H9 (cell line): ENCODE data around the gene MRPS18B. TPM values are rescaled to one million over a fixed set of nuclear protein-coding genes. Genes with fewer than 3 reads are reported as not detected.
A peak's percentile ranks its signal among the peaks of the same experiment; 100 is the strongest.

Experiments
- DNase-seq: peaks from one replicate; pipeline ENCODE4 v3.0.0-alpha.2; 2017
- H2AFZ ChIP-seq: one replicate; pipeline ENCODE4 v1.6.1; 2013; ENCODE audit warnings: mild to moderate bottlenecking, low read length, control low read depth, moderate library complexity
- H2AK5ac ChIP-seq: 2 replicates; pipeline ENCODE4 v1.6.1; 2013; ENCODE audit warnings: low read length, control low read depth, mixed read lengths; ENCODE audit not compliant: insufficient read length
- H2BK120ac ChIP-seq: one replicate; pipeline ENCODE4 v1.6.1; 2013; ENCODE audit warnings: low read depth, mild to moderate bottlenecking, low read length, control low read depth, inconsistent platforms; ENCODE audit not compliant: poor library complexity, severe bottlenecking
- H2BK12ac ChIP-seq: 2 replicates; pipeline ENCODE4 v1.6.1; 2013; ENCODE audit warnings: low read length, control low read depth, mixed read lengths, low read depth; ENCODE audit not compliant: insufficient read length
- H2BK15ac ChIP-seq: 2 replicates; pipeline ENCODE4 v1.6.1; 2013; ENCODE audit warnings: low read depth, low read length, control low read depth
- H2BK20ac ChIP-seq: one replicate; pipeline ENCODE4 v1.6.1; 2013; ENCODE audit warnings: low read depth, mild to moderate bottlenecking, low read length, control low read depth, inconsistent platforms; ENCODE audit not compliant: poor library complexity, severe bottlenecking
- H2BK5ac ChIP-seq: 2 replicates; pipeline ENCODE4 v1.6.1; 2013; ENCODE audit warnings: low read length, control low read depth, mixed read lengths; ENCODE audit not compliant: insufficient read length
- H3K14ac ChIP-seq: 2 replicates; pipeline ENCODE4 v1.6.1; 2013; ENCODE audit warnings: low read length, control low read depth; ENCODE audit not compliant: insufficient read depth
- H3K18ac ChIP-seq: 2 replicates; pipeline ENCODE4 v1.6.1; 2013; ENCODE audit warnings: low read depth, mild to moderate bottlenecking, mixed read lengths, low read length, control low read depth; ENCODE audit not compliant: insufficient read length
- H3K23ac ChIP-seq: 2 replicates; pipeline ENCODE4 v1.6.1; 2013; ENCODE audit warnings: low read length, control low read depth, mixed read lengths, low read depth; ENCODE audit not compliant: insufficient read length
- H3K23me2 ChIP-seq: 2 replicates; pipeline ENCODE4 v1.6.1; 2013; ENCODE audit warnings: low read depth, mild to moderate bottlenecking, mixed read lengths, low read length, control low read depth; ENCODE audit not compliant: insufficient read length, poor library complexity, severe bottlenecking
- H3K27ac ChIP-seq: 2 replicates; pipeline ENCODE4 v1.5.1; 2013; ENCODE audit warnings: low read length, control low read depth, mixed read lengths, low read depth; ENCODE audit not compliant: insufficient read length
- H3K27me3 ChIP-seq: 2 replicates; pipeline ENCODE4 v1.6.1; 2013; ENCODE audit warnings: low read length, control low read depth, inconsistent platforms; ENCODE audit not compliant: insufficient read depth
- H3K4ac ChIP-seq: 2 replicates; pipeline ENCODE4 v1.6.1; 2013; ENCODE audit warnings: low read depth, mild to moderate bottlenecking, control low read depth, inconsistent platforms, low read length, moderate library complexity
- H3K4me1 ChIP-seq: 2 replicates; pipeline ENCODE4 v1.6.1; 2013; ENCODE audit warnings: low read length, control low read depth, inconsistent platforms; ENCODE audit not compliant: insufficient read depth
- H3K4me2 ChIP-seq: 2 replicates; pipeline ENCODE4 v1.6.1; 2013; ENCODE audit warnings: low read length, control low read depth, mixed read lengths; ENCODE audit not compliant: insufficient read length, insufficient read depth
- H3K56ac ChIP-seq: 2 replicates; pipeline ENCODE4 v1.6.1; 2013; ENCODE audit warnings: low read depth, mild to moderate bottlenecking, mixed read lengths, low read length, control low read depth; ENCODE audit not compliant: insufficient read length
- H3K79me1 ChIP-seq: 2 replicates; pipeline ENCODE4 v1.6.1; 2013; ENCODE audit warnings: low read depth, mild to moderate bottlenecking, moderate library complexity, low read length, control low read depth, inconsistent platforms; ENCODE audit not compliant: insufficient read depth, poor library complexity, severe bottlenecking
- H3K79me2 ChIP-seq: 2 replicates; pipeline ENCODE4 v1.6.1; 2013; ENCODE audit warnings: low read length, control low read depth, inconsistent platforms; ENCODE audit not compliant: insufficient read depth
- H3K9ac ChIP-seq: 2 replicates; pipeline ENCODE4 v1.6.1; 2013; ENCODE audit warnings: low read length, control low read depth, mixed read lengths; ENCODE audit not compliant: insufficient read length; ENCODE audit errors: extremely low read depth
- H3K9me3 ChIP-seq: one replicate; pipeline ENCODE4 v1.6.1; 2013; ENCODE audit warnings: low read depth, low read length, inconsistent platforms; ENCODE audit not compliant: control insufficient read depth
- H3T11ph ChIP-seq: one replicate; pipeline ENCODE4 v1.6.1; 2013; ENCODE audit warnings: mild to moderate bottlenecking, low read length, control low read depth, inconsistent platforms
- H4K20me1 ChIP-seq: one replicate; pipeline ENCODE4 v1.6.1; 2013; ENCODE audit not compliant: control insufficient read depth, insufficient read length, insufficient read depth
- H4K5ac ChIP-seq: 2 replicates; pipeline ENCODE4 v1.6.1; 2013; ENCODE audit warnings: low read depth, mild to moderate bottlenecking, mixed read lengths, low read length, control low read depth; ENCODE audit not compliant: insufficient read length
- H4K8ac ChIP-seq: replicated peaks from 2 replicates; pipeline ENCODE4 v1.6.1; 2013; ENCODE audit warnings: low read length, control low read depth, mixed read lengths, low read depth; ENCODE audit not compliant: insufficient read length
- H4K91ac ChIP-seq: 2 replicates; pipeline ENCODE4 v1.6.1; 2013; ENCODE audit warnings: low read depth, mild to moderate bottlenecking, moderate library complexity, mixed read lengths, low read length, control low read depth; ENCODE audit not compliant: insufficient read length
- H3K27ac Mint-ChIP-seq, 3 experiments: 2 replicates in 2 of 3; 3 replicates in 1 of 3; pipeline ENCODE4 v1.8.0; 2020 to 2021; ENCODE audit warnings: mixed read lengths in 3 of 3, mild to moderate bottlenecking in 1 of 3, moderate library complexity in 1 of 3
- H3K27me3 Mint-ChIP-seq: 2 replicates; pipeline ENCODE4 v1.8.0; 2021; ENCODE audit warnings: low read depth, mild to moderate bottlenecking, moderate library complexity, mixed read lengths
- H3K36me3 Mint-ChIP-seq, 3 experiments: 2 replicates in 2 of 3; 3 replicates in 1 of 3; pipeline ENCODE4 v1.8.0; 2020 to 2021; ENCODE audit warnings: low read depth in 3 of 3, mixed read lengths in 3 of 3; ENCODE audit not compliant: insufficient read depth in 1 of 3
- H3K4me1 Mint-ChIP-seq, 2 experiments: 2 replicates each; pipeline ENCODE4 v1.8.0; 2020; ENCODE audit warnings: mixed read lengths in 2 of 2
- H3K4me3 Mint-ChIP-seq, 2 experiments: 2 replicates in 1 of 2; 3 replicates in 1 of 2; pipeline ENCODE4 v1.8.0; 2020 to 2021; ENCODE audit warnings: mild to moderate bottlenecking in 2 of 2, mixed read lengths in 2 of 2, moderate library complexity in 1 of 2
- H3K9me3 Mint-ChIP-seq, 2 experiments: 2 replicates in 1 of 2; 3 replicates in 1 of 2; pipeline ENCODE4 v1.8.0; 2020; ENCODE audit warnings: mild to moderate bottlenecking in 2 of 2, mixed read lengths in 2 of 2, moderate library complexity in 1 of 2
- CTCF ChIP-seq: fragments of 200-600 bp; sonication (generic); conservative IDR thresholded peaks from 3 replicates; pipeline ENCODE4 v1.8.0; 2021; ENCODE audit warnings: antibody characterized with exemption, mild to moderate bottlenecking
- WGBS: extraction: QIAGEN DNeasy Blood & Tissue Kit; methylation state at CpG from one replicate; pipeline ENCODE4 v1.1.7; 2013; ENCODE audit warnings: missing lambda C conversion rate, low lambda C conversion rate, mixed read lengths; ENCODE audit not compliant: insufficient read length; ENCODE audit errors: extremely low coverage; 5-methylcytosine and 5-hydroxymethylcytosine counted together
- total RNA-seq: library from RNA; stranded (reverse); gene quantifications from 2 replicates; pipeline ENCODE4 v1.2.1, GENCODE V29; 2021

Gene MRPS18B
- total RNA-seq, 1 experiment from 2014 or later: 54.0 TPM

- Histone ChIP-seq H3K9ac (peak overlapping the region; percentile 99), H3K9me3 (no peaks in the 10 kb centered on the region), H4K91ac (no peak overlapping the region), H2BK15ac (no peak overlapping the region), H3K18ac (no peak overlapping the region), H3K4me2 (peak overlapping the region; percentile 89), H3K23me2 (peaks cover 21% of the 10 kb centered on the region), H3K4ac (no peak overlapping the region; the same call in 1 of the 2 replicates), H2BK5ac (no peak overlapping the region), H3K56ac (no peak overlapping the region), H3K14ac (peak overlapping the region; percentile 17; the same call in 1 of the 2 replicates), H2BK120ac (no peak overlapping the region), H3K79me2 (peaks cover 2% of the 10 kb centered on the region; the same call in 1 of the 2 replicates), H3K4me1 (peaks cover 4% of the 10 kb centered on the region; the same call in 1 of the 2 replicates), H4K5ac (no peak overlapping the region), H4K8ac (no peak overlapping the region), H3K27me3 (no peaks in the 10 kb centered on the region), H2BK20ac (no peak overlapping the region), H3K79me1 (peaks cover 4% of the 10 kb centered on the region), H2AFZ (no peak overlapping the region), H3T11ph (no peak overlapping the region), H3K23ac (no peak overlapping the region), H2AK5ac (peak overlapping the region; percentile 44), H2BK12ac (peak overlapping the region; percentile 83), H4K20me1 (no peaks in the 10 kb centered on the region), H3K27ac (peak overlapping the region; percentile 40)
- no CpG with 5 or more reads among the region's 8 CpGs for WGBS
- TF ChIP-seq CTCF: no peak
- Mint-ChIP-seq H3K36me3 (peaks cover 31 to 66% (median 48%) of the 10 kb centered on the region in 3 experiments), H3K4me1 (peaks cover 38 to 44% of the 10 kb centered on the region in 2 experiments), H3K4me3 (peak overlapping the region; percentile 92 to 97), H3K27me3 (no peaks in the 10 kb centered on the region; the same call in 1 of the 2 replicates), H3K27ac (peak overlapping the region; percentile 99 to 100 (median 100)), H3K9me3 (peaks cover 8 to 12% of the 10 kb centered on the region in 2 experiments; a peak in 3 of 5 replicates)
- DNase-seq: no peak
These were observed 3.4 kb upstream of the MRPS18B start for GRCh38 chr6:30614044-30614842.
